Measurements from ENCODE around the gene HACD3.
A peak's percentile ranks its signal among the peaks of the same experiment; 100 is the strongest.
"Not testable (repeated sequence)": the region's sequence is repeated elsewhere in the genome, so short reads cannot be mapped to it uniquely, and the experiment has no call there.

HACD3 gene

GRCh38 chr15:65550681-65551098, 20.4 kb downstream of the HACD3 start:
- no peak for DNase-seq

- no peak for DNase-seq
Observed at GRCh38 chr15:65551183-65551582, 20.9 kb downstream of the HACD3 start.

- not testable (repeated sequence) for DNase-seq
Observed at GRCh38 chr15:65552851-65553250, 22.6 kb downstream of the HACD3 start.

GRCh38 chr15:65553691-65554090, 23.4 kb downstream of the HACD3 start:
- no peak for DNase-seq

- DNase-seq, result no peak
Observed at GRCh38 chr15:65556622-65557021, 26.4 kb downstream of the HACD3 start.

GRCh38 chr15:65558336-65558735, 28.1 kb downstream of the HACD3 start:
- DNase-seq, result no peak

GRCh38 chr15:65558997-65559760, 28.9 kb downstream of the HACD3 start:
- no peak for DNase-seq

GRCh38 chr15:65559941-65560340, 29.7 kb downstream of the HACD3 start:
- no peak for DNase-seq

- no peak for DNase-seq
Observed at GRCh38 chr15:65561934-65562333, 31.7 kb downstream of the HACD3 start.

- DNase-seq, result no peak
Observed at GRCh38 chr15:65569728-65570127, 39.5 kb downstream of the HACD3 start.

- DNase-seq, result no peak
Observed at GRCh38 chr15:65571971-65572370, 41.7 kb downstream of the HACD3 start.

GRCh38 chr15:65576664-65577063, 46.4 kb downstream of the HACD3 start:
- no peak for DNase-seq

GRCh38 chr15:65577129-65577996, 47.1 kb downstream of the HACD3 start:
- no peak for DNase-seq

GRCh38 chr15:65578904-65579728, 48.9 kb downstream of the HACD3 start:
- no peak for DNase-seq

- peak; percentile 11 for DNase-seq
Observed at GRCh38 chr15:65579762-65580161, 49.5 kb downstream of the HACD3 start.

- no peak for DNase-seq
Observed at GRCh38 chr15:65580287-65580686, 50.0 kb downstream of the HACD3 start.

GRCh38 chr15:65583701-65584100, 53.4 kb downstream of the HACD3 start:
- no peak for DNase-seq

GRCh38 chr15:65584241-65584640, 54.0 kb downstream of the HACD3 start:
- DNase-seq, result no peak

- no peak for DNase-seq
Observed at GRCh38 chr15:65587094-65587493, 56.8 kb downstream of the HACD3 start.

GRCh38 chr15:65595960-65596359, 65.7 kb downstream of the HACD3 start:
- DNase-seq, result peak; percentile 2

GRCh38 chr15:65598468-65598867, 68.2 kb downstream of the HACD3 start:
- no peak for DNase-seq

GRCh38 chr15:65599677-65600076, 69.4 kb downstream of the HACD3 start:
- no peak for DNase-seq

GRCh38 chr15:65603134-65603533, 72.9 kb downstream of the HACD3 start:
- no peak for DNase-seq
